Gastroesophageal sphincter (tissue), 3 donors: ENCODE measurements around the gene TAC3.

ENCODE experiments used
- CTCF ChIP-seq, 4 experiments: fragments of 200-600 bp in 2 of 4; fragments of 450-650 bp in 2 of 4; sonication (generic) in 1 of 4; IDR thresholded peaks; one replicate each; pipeline ENCODE4 v1.5.1; 2017 to 2019; ENCODE audit warnings: antibody characterized with exemption in 4 of 4, mild to moderate bottlenecking in 2 of 4, moderate library complexity in 2 of 4
- POLR2A ChIP-seq, 2 donors: fragments of 450-650 bp; IDR thresholded peaks; one replicate each; pipeline ENCODE4 v1.6.1; 2017; ENCODE audit warnings: antibody characterized with exemption in 2 of 2, mild to moderate bottlenecking in 2 of 2, moderate library complexity in 1 of 2

GRCh38 chr12:57055824-57056223, 39.5 kb upstream of the TAC3 start:
- no peak for TF ChIP-seq CTCF (IDR thresholded peaks at IDR 0.05)
- TF ChIP-seq POLR2A (IDR thresholded peaks at IDR 0.05), result no peak
